ENCODE results near the gene USP15.

USP15 gene

GRCh38 chr12:62259993-62260732, at the start of gene USP15:
TSS of gene USP15 (plus strand) at chr12:62260404. CDS start at chr12:62260415, 11 bp downstream.
- Histone ChIP-seq H2AFZ (ENCODE audit: low read length, unreplicated experiment) (peak within 1 kb of the TSS; percentile 91), H3K36me3 (ENCODE audit: insufficient read depth, low read length) (no peaks in the 10 kb centered on the region), H3K79me2 (ENCODE audit: control insufficient read depth, insufficient read depth, low read length, unreplicated experiment) (peaks cover 50% of the 10 kb centered on the region), H3K4me1 (ENCODE audit: control insufficient read depth, insufficient read depth, low read length, unreplicated experiment) (peaks cover 35% of the 10 kb centered on the region), H3K4me3 (ENCODE audit: low read depth, low read length) (peak within 1 kb of the TSS; percentile 91), H3K27me3 (ENCODE audit: insufficient read depth, low read length) (no peaks in the 10 kb centered on the region), H3K27ac (ENCODE audit: low read depth, low read length) (peak within 1 kb of the TSS; percentile 82)

GRCh38 chr12:62210422-62210821, 49.8 kb upstream of the USP15 start:
- peaks cover 4% of the 10 kb centered on the region for H3K4me1 ChIP-seq (ENCODE audit: control insufficient read depth, insufficient read depth, low read length, unreplicated experiment)
- H3K4me3 ChIP-seq (ENCODE audit: low read depth, low read length) = no peak overlapping the region
- H3K27me3 ChIP-seq (ENCODE audit: insufficient read depth, low read length) = 0 out of 2 replicates have a peak, but pooled peaks cover 6% of the 10 kb centered on the region
- H2AFZ ChIP-seq (ENCODE audit: low read length, unreplicated experiment) = peak overlapping the region; percentile 56
- H3K36me3 ChIP-seq (ENCODE audit: insufficient read depth, low read length) = no peaks in the 10 kb centered on the region
- H3K27ac ChIP-seq (ENCODE audit: low read depth, low read length) = no peak overlapping the region
- H3K79me2 ChIP-seq (ENCODE audit: control insufficient read depth, insufficient read depth, low read length, unreplicated experiment) = no peaks in the 10 kb centered on the region

- Histone ChIP-seq H2AFZ (ENCODE audit: low read length, unreplicated experiment) (no peak overlapping the region), H3K27ac (ENCODE audit: low read depth, low read length) (no peak overlapping the region), H3K4me3 (ENCODE audit: low read depth, low read length) (no peak overlapping the region), H3K4me1 (ENCODE audit: control insufficient read depth, insufficient read depth, low read length, unreplicated experiment) (peaks cover 4% of the 10 kb centered on the region), H3K79me2 (ENCODE audit: control insufficient read depth, insufficient read depth, low read length, unreplicated experiment) (no peaks in the 10 kb centered on the region), H3K36me3 (ENCODE audit: insufficient read depth, low read length) (no peaks in the 10 kb centered on the region), H3K27me3 (ENCODE audit: insufficient read depth, low read length) (0 out of 2 replicates have a peak, but pooled peaks cover 6% of the 10 kb centered on the region)
These were observed 48.7 kb upstream of the USP15 start for GRCh38 chr12:62211510-62211909.

- peaks cover 3% of the 10 kb centered on the region; the same call in 1 of the 2 replicates for H3K27me3 ChIP-seq (ENCODE audit: insufficient read depth, low read length)
- H2AFZ ChIP-seq (ENCODE audit: low read length, unreplicated experiment) = no peak overlapping the region
- no peaks in the 10 kb centered on the region for H3K79me2 ChIP-seq (ENCODE audit: control insufficient read depth, insufficient read depth, low read length, unreplicated experiment)
- H3K36me3 ChIP-seq (ENCODE audit: insufficient read depth, low read length) = no peaks in the 10 kb centered on the region
- H3K4me3 ChIP-seq (ENCODE audit: low read depth, low read length) = no peak overlapping the region
- peaks cover 4% of the 10 kb centered on the region for H3K4me1 ChIP-seq (ENCODE audit: control insufficient read depth, insufficient read depth, low read length, unreplicated experiment)
- no peak overlapping the region for H3K27ac ChIP-seq (ENCODE audit: low read depth, low read length)
These were observed 45.4 kb upstream of the USP15 start for GRCh38 chr12:62214846-62215245.

- Histone ChIP-seq H2AFZ (ENCODE audit: low read length, unreplicated experiment) (no peak overlapping the region), H3K27me3 (ENCODE audit: insufficient read depth, low read length) (peaks cover 4% of the 10 kb centered on the region; the same call in 1 of the 2 replicates), H3K79me2 (ENCODE audit: control insufficient read depth, insufficient read depth, low read length, unreplicated experiment) (no peaks in the 10 kb centered on the region), H3K36me3 (ENCODE audit: insufficient read depth, low read length) (no peaks in the 10 kb centered on the region), H3K27ac (ENCODE audit: low read depth, low read length) (no peak overlapping the region), H3K4me3 (ENCODE audit: low read depth, low read length) (no peak overlapping the region), H3K4me1 (ENCODE audit: control insufficient read depth, insufficient read depth, low read length, unreplicated experiment) (peaks cover 4% of the 10 kb centered on the region)
These were observed 44.7 kb upstream of the USP15 start for GRCh38 chr12:62215506-62215905.

- H3K79me2 ChIP-seq (ENCODE audit: control insufficient read depth, insufficient read depth, low read length, unreplicated experiment) = no peaks in the 10 kb centered on the region
- H3K27ac ChIP-seq (ENCODE audit: low read depth, low read length) = no peak overlapping the region
- peaks cover 4% of the 10 kb centered on the region; the same call in 1 of the 2 replicates for H3K27me3 ChIP-seq (ENCODE audit: insufficient read depth, low read length)
- no peak overlapping the region for H3K4me3 ChIP-seq (ENCODE audit: low read depth, low read length)
- no peaks in the 10 kb centered on the region for H3K4me1 ChIP-seq (ENCODE audit: control insufficient read depth, insufficient read depth, low read length, unreplicated experiment)
- H2AFZ ChIP-seq (ENCODE audit: low read length, unreplicated experiment) = no peak overlapping the region
- H3K36me3 ChIP-seq (ENCODE audit: insufficient read depth, low read length) = no peaks in the 10 kb centered on the region
These were observed 42.6 kb upstream of the USP15 start for GRCh38 chr12:62217466-62218194.

- H3K4me3 ChIP-seq (ENCODE audit: low read depth, low read length) = no peak overlapping the region
- H3K36me3 ChIP-seq (ENCODE audit: insufficient read depth, low read length) = no peaks in the 10 kb centered on the region
- H2AFZ ChIP-seq (ENCODE audit: low read length, unreplicated experiment) = no peak overlapping the region
- H3K27me3 ChIP-seq (ENCODE audit: insufficient read depth, low read length) = peaks cover 4% of the 10 kb centered on the region; the same call in 1 of the 2 replicates
- no peak overlapping the region for H3K27ac ChIP-seq (ENCODE audit: low read depth, low read length)
- H3K79me2 ChIP-seq (ENCODE audit: control insufficient read depth, insufficient read depth, low read length, unreplicated experiment) = no peaks in the 10 kb centered on the region
- no peaks in the 10 kb centered on the region for H3K4me1 ChIP-seq (ENCODE audit: control insufficient read depth, insufficient read depth, low read length, unreplicated experiment)
These were observed 39.1 kb upstream of the USP15 start for GRCh38 chr12:62221107-62221506.

GRCh38 chr12:62224601-62225000, 35.6 kb upstream of the USP15 start:
- H2AFZ ChIP-seq (ENCODE audit: low read length, unreplicated experiment) = no peak overlapping the region
- H3K36me3 ChIP-seq (ENCODE audit: insufficient read depth, low read length) = no peaks in the 10 kb centered on the region

GRCh38 chr12:62227091-62227490, 33.1 kb upstream of the USP15 start:
- no peaks in the 10 kb centered on the region for H3K4me1 ChIP-seq (ENCODE audit: control insufficient read depth, insufficient read depth, low read length, unreplicated experiment)
- no peaks in the 10 kb centered on the region for H3K27me3 ChIP-seq (ENCODE audit: insufficient read depth, low read length)
- no peak overlapping the region for H2AFZ ChIP-seq (ENCODE audit: low read length, unreplicated experiment)

More at GRCh38 chr12:62224601-62225000, 35.6 kb upstream of the USP15 start:
- no peaks in the 10 kb centered on the region for H3K4me1 ChIP-seq (ENCODE audit: control insufficient read depth, insufficient read depth, low read length, unreplicated experiment)
- H3K27ac ChIP-seq (ENCODE audit: low read depth, low read length) = no peak overlapping the region
- no peak overlapping the region for H3K4me3 ChIP-seq (ENCODE audit: low read depth, low read length)
- no peaks in the 10 kb centered on the region for H3K79me2 ChIP-seq (ENCODE audit: control insufficient read depth, insufficient read depth, low read length, unreplicated experiment)
- peaks cover 3% of the 10 kb centered on the region; the same call in 1 of the 2 replicates for H3K27me3 ChIP-seq (ENCODE audit: insufficient read depth, low read length)

GRCh38 chr12:62230652-62231051, 29.6 kb upstream of the USP15 start:
- no peaks in the 10 kb centered on the region for H3K36me3 ChIP-seq (ENCODE audit: insufficient read depth, low read length)
- H3K27me3 ChIP-seq (ENCODE audit: insufficient read depth, low read length) = no peaks in the 10 kb centered on the region
- H3K79me2 ChIP-seq (ENCODE audit: control insufficient read depth, insufficient read depth, low read length, unreplicated experiment) = no peaks in the 10 kb centered on the region
- H2AFZ ChIP-seq (ENCODE audit: low read length, unreplicated experiment) = no peak overlapping the region
- no peak overlapping the region for H3K27ac ChIP-seq (ENCODE audit: low read depth, low read length)
- no peak overlapping the region for H3K4me3 ChIP-seq (ENCODE audit: low read depth, low read length)
- H3K4me1 ChIP-seq (ENCODE audit: control insufficient read depth, insufficient read depth, low read length, unreplicated experiment) = no peaks in the 10 kb centered on the region

More at GRCh38 chr12:62227091-62227490, 33.1 kb upstream of the USP15 start:
- H3K27ac ChIP-seq (ENCODE audit: low read depth, low read length) = no peak overlapping the region
- no peaks in the 10 kb centered on the region for H3K36me3 ChIP-seq (ENCODE audit: insufficient read depth, low read length)
- H3K79me2 ChIP-seq (ENCODE audit: control insufficient read depth, insufficient read depth, low read length, unreplicated experiment) = no peaks in the 10 kb centered on the region
- H3K4me3 ChIP-seq (ENCODE audit: low read depth, low read length) = no peak overlapping the region
